Bronchial epithelial cell (primary cell): ENCODE results near the gene PPP1R13B. TPM values are rescaled to one million over a fixed set of nuclear protein-coding genes. Genes with fewer than 3 reads are reported as not detected.

Experiments used
- DNase-seq: peaks from one replicate; pipeline ENCODE4 v3.0.0-alpha.2; 2010; ENCODE audit warnings: low read depth
- FAIRE-seq: peaks from 2 replicates; lab custom pipeline; 2011; peaks lifted over from hg19 to GRCh38; lab: Jason Lieb, UNC
- H3K27me3 ChIP-seq: 2 replicates; pipeline ENCODE4 v1.5.1; 2011; ENCODE audit warnings: low read length; ENCODE audit not compliant: control insufficient read depth, insufficient read depth
- H3K36me3 ChIP-seq: 2 replicates; pipeline ENCODE4 v1.5.1; 2011; ENCODE audit warnings: low read length; ENCODE audit not compliant: control insufficient read depth, insufficient read depth
- H3K4me3 ChIP-seq: 2 replicates; pipeline ENCODE4 v1.5.1; 2011; ENCODE audit warnings: mild to moderate bottlenecking, low read depth, low read length, control low read depth
- CTCF ChIP-seq: IDR thresholded peaks from 2 replicates; pipeline ENCODE4 v1.5.1; 2011; ENCODE audit warnings: mild to moderate bottlenecking, moderate library complexity, low read length, control low read depth, inconsistent platforms; ENCODE audit not compliant: insufficient read depth, severe bottlenecking
- total RNA-seq: library from RNA; depleted of rRNA; stranded (reverse); fragments of >200 nt; gene quantifications from 2 replicates; pipeline ENCODE4 v1.2.1, GENCODE V29; 2014

The PPP1R13B gene
- total RNA-seq, 1 donor from 2014 or later: 4.2 TPM

GRCh38 chr14:103762036-103762435 is 85.3 kb downstream of the PPP1R13B start:
- DNase-seq (no peak), FAIRE-seq (no peak)
- no peak for TF ChIP-seq CTCF
- peaks cover 2% of the 10 kb centered on the region for H3K36me3 ChIP-seq
- H3K4me3 ChIP-seq: no peak overlapping the region
- H3K27me3 ChIP-seq: no peaks in the 10 kb centered on the region

- no peak overlapping the region for H3K4me3 ChIP-seq
- H3K36me3 ChIP-seq: no peaks in the 10 kb centered on the region
- no peaks in the 10 kb centered on the region for H3K27me3 ChIP-seq
- DNase-seq (no peak), FAIRE-seq (no peak)
- TF ChIP-seq CTCF: no peak
Measured at GRCh38 chr14:103758059-103758776, 89.2 kb downstream of the PPP1R13B start.

GRCh38 chr14:103755060-103755459 is 92.3 kb downstream of the PPP1R13B start:
- DNase-seq (no peak), FAIRE-seq (no peak)
- no peak for TF ChIP-seq CTCF
- no peak overlapping the region for H3K4me3 ChIP-seq
- H3K36me3 ChIP-seq: peaks cover 2% of the 10 kb centered on the region
- H3K27me3 ChIP-seq: no peaks in the 10 kb centered on the region

GRCh38 chr14:103753774-103754173 is 93.6 kb downstream of the PPP1R13B start:
- no peak for TF ChIP-seq CTCF
- no peak overlapping the region for H3K4me3 ChIP-seq
- no peaks in the 10 kb centered on the region for H3K27me3 ChIP-seq
- FAIRE-seq (no peak), DNase-seq (no peak)
- peaks cover 7% of the 10 kb centered on the region for H3K36me3 ChIP-seq

- no peak for FAIRE-seq
- H3K36me3 ChIP-seq: peaks cover 18% of the 10 kb centered on the region
- no peak for DNase-seq
- no peak overlapping the region for H3K4me3 ChIP-seq
- TF ChIP-seq CTCF: no peak
- H3K27me3 ChIP-seq: no peaks in the 10 kb centered on the region
Measured at GRCh38 chr14:103749860-103750259, 97.5 kb downstream of the PPP1R13B start.

GRCh38 chr14:103749452-103749851 is 97.9 kb downstream of the PPP1R13B start:
- no peak for DNase-seq
- no peak for TF ChIP-seq CTCF
- no peaks in the 10 kb centered on the region for H3K27me3 ChIP-seq
- no peak overlapping the region for H3K4me3 ChIP-seq
- H3K36me3 ChIP-seq: peaks cover 22% of the 10 kb centered on the region
- no peak for FAIRE-seq
